Measurements from ENCODE around the gene SETDB2.

SETDB2 gene

DNA sequence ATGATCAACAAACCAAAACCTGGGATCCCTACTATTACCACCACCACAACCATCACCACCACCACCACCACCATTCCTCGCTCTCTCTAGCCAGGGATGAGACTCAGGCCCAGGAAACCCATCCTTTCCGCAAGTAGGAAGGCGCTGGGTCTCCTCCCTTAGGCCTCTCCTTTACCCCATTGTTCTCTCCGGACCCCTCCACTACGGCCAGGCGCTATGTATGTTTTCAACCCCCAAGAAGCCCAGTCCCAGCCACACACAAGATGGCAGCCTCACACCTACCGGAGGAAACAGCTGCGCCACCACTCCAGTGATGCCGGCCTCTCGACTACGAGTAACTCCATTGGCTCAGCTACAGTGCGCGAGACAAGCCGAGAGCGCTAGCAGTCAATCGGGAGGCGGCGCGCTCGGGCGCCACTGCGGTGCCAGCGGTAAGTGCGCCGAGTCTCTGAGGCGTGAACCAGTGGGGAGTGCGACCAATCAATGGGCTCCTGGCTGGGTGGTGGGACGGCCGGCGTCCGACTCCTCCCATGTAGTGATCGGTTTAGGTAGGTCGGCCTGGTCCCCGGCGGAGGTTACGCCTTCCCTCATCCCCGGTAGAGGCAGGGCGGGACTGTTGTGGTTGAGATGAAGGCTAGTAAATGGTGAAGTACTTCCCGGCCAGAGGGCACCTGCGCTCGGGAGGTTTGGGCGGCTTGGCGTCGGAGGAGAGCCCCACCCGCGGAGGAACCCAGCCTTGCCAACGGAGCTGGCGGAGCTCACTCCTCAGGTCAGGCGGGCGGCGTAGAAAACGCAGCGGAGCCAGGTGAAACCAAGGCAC lies at the start of gene SETDB2, which contains the start of gene CAB39L:
Gene SETDB2, plus strand, starts transcription at position 571 of the 820 bp plus-strand sequence. CDS start 7,620 bp downstream, outside the sequence.
Gene CAB39L, minus strand, starts transcription at position 361 of the 820 bp plus-strand sequence. CDS start 61,154 bp downstream, outside the sequence.
- DNase-seq (ENCODE audit: low read depth), result peak; percentile 99

DNA sequence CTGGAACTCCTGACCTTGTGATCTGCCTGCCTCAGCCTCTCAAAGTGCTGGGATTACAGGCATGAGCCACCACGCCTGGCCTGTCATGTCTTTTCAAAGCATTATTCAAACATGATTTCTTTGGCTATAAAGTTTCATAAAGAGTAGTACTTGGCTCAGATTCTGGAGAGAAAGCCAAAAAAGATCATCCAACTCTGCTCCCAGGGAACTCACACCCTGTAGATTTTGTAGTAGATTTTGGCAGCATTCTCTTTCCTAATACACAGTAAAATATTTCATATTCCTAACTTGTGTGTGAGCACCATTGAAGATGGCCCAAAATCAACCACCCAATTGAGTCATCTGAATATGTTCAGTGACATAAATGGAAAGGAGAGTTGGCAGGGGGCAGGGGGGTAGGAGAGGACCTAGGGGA lies 48.6 kb upstream of the SETDB2 start:
- no peak for DNase-seq (ENCODE audit: low read depth)

DNA sequence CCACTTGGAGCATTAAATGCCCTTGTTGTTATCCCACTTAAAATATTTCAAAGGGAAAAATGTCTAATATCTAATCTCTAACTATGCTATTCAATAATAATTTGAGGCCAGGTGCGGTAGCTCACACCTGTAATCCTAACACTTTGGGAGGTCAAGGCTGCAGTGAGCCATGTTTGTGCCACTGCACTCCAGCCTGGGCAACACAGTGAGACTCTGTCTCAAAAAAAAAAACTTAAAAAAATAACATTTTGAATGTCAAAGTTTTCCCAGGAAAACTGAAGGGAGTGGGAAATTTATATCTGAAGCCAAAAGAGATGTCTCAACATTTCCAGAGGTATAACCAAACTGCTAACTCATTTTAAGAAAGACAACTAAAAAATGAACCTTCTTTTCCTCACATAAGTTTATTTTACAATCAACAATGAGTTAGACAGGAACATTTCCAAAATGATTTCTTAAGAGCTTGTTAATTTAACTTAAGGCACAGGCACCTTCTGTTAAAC lies 48.1 kb upstream of the SETDB2 start:
- DNase-seq (ENCODE audit: low read depth), result no peak

GRCh38 chr13:49399801-49400472 lies 44.1 kb upstream of the SETDB2 start:
- no peak for DNase-seq (ENCODE audit: low read depth)

DNA sequence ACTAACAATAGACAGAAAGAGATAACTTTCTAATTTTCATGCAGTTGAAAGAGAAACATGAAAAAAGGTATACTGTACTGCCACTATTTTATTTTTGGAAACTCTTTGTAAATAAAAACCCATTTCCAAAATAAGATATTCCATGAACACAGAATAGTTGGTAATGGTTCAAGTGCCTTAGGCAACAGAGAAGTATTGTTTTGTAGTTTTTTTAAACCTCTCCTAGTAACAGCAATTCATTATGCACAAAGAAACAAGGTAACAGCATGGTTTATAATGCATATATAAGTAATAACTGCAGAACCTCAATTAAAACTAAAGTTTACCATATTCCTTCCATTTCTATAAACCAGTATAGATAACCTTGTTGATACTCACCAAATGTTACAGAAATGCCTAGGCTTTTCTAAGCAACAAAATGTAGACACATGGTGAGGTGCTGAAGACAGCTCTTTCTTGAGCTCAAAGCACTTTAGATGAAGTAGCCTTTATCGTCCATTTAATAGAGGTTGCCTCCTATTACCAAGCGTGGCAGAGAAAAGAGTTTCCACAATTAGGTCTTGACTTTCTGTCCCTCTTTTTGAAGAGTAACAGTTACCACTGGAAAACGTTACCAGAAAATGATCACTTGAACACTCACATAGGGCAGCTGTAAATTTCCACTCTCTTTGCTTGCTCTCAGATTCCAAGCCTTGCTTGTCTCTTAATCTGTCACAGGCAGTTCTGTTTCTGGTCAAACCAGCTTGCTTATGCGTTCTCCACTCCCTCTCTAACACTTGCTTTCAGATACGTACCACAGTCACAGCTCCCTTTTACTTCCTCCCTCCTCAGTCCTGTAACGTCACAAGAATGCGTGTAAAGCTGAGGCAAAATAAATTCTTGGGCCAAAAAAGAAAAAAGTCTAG lies 43.1 kb upstream of the SETDB2 start:
- DNase-seq (ENCODE audit: low read depth), result no peak

DNA sequence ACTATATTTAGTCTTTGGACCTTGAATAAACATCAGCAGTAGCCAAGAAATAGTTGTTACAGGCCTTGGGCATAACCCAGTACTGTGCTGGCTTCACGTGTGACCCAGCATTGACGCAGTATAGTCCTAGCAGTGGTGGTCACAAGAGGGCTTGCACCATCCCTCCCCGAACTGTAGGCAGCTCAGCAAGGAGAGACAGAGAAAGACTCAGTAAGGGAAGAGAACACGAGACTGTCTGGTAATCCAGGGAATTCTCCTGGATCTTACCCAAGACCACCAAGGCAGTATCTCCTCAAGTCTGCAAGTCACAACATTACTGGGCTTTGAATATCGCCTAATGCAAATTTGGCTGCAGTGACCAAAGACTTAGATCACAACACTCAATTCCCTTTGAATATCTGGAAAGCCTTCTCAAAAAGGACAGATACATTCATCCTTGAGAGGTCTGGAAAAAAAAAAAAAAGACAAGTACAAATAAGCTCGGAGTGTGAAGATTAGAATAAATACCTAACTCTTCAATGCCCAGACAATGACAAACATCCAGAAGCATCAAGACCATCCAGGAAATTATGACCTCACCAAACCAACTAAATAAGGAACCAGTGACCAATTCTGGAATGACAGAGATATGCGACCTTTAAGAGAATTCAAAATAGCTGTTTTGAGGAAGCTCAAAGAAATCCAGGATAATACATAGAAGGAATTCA lies 39.9 kb upstream of the SETDB2 start:
- no peak for DNase-seq (ENCODE audit: low read depth)

- no peak for DNase-seq (ENCODE audit: low read depth)
Observed at GRCh38 chr13:49404703-49405020, 39.4 kb upstream of the SETDB2 start.

GRCh38 chr13:49407068-49407467 lies 37.0 kb upstream of the SETDB2 start:
- no peak for DNase-seq (ENCODE audit: low read depth)

DNA sequence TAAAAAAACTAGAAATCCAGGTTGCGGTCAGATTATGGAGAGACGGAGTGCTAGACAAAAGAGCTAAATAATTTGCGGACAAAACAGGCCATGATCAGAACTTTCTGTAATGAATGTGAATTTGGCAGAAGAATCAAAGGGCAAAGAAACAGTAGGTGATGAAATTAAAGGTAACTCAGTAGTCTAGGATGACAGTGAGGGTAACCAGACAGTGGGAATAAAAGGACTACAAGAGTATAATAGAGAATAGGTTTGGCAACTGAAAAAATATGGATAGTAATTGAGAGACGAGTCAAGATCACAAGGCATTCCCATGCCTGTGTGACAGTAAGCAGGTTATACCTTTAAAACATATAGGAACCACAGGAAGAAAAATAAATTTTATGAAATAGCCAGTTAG lies 36.1 kb upstream of the SETDB2 start:
- no peak for DNase-seq (ENCODE audit: low read depth)

DNA sequence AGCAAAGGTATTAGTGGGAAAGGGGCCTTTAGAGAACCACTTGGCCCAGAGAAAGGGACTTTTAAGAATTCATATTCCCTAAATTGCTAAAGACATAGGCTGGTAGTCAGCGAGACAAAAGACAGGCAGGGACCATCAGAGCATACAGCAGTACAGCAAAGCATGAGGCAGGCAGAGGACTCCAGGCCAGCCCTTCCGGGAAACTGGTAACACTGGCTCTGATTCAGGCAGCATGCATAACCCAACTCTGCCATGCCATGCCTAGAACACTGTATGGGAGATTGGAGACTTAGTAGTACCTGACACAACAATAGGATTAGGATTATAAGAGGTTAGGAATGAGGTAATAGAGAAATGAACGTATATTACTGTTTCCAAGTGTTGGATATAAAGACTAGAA lies 35.1 kb upstream of the SETDB2 start:
- no peak for DNase-seq (ENCODE audit: low read depth)

GRCh38 chr13:49410006-49410405 lies 34.1 kb upstream of the SETDB2 start:
- DNase-seq (ENCODE audit: low read depth), result no peak

GRCh38 chr13:49410477-49410876 lies 33.6 kb upstream of the SETDB2 start:
- no peak for DNase-seq (ENCODE audit: low read depth)

DNA sequence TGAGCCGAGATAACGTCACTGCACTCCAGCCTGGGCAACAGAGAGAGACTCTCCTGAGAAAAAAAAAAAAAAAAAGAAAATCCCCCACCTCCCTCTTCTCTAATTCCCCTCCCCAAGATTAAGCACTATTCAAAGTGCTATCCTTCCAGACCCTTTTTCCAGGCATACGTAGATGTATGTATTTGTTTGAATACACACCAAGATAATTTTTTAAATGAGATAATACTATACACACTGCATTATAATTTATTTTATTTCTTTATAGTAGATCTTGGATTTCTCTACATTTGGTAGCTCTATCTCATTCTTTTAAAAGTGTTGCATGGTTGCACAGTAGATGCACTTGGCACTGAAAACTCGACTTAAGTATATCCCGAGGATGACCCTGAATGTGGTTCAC lies 32.7 kb upstream of the SETDB2 start:
- DNase-seq (ENCODE audit: low read depth), result no peak

DNA sequence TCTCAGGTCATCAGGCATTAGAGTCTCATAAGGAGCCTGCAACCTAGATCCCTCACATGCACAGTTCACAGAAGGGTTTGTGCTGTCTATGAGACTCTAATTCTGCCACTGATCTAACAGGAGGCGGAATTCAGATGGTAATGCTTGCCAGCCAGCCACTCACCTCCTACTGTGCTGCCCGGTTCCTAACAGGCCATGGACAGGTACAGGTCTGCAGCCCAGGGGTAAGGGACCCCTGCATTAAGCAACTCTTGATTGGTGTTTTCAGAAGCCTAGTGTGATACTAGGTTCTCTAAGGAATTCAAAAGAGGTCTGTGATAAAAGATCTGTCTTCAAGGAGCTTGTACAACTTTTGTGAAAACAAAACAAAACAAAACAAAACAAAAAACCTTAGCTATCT lies 31.3 kb upstream of the SETDB2 start:
- DNase-seq (ENCODE audit: low read depth), result no peak

DNA sequence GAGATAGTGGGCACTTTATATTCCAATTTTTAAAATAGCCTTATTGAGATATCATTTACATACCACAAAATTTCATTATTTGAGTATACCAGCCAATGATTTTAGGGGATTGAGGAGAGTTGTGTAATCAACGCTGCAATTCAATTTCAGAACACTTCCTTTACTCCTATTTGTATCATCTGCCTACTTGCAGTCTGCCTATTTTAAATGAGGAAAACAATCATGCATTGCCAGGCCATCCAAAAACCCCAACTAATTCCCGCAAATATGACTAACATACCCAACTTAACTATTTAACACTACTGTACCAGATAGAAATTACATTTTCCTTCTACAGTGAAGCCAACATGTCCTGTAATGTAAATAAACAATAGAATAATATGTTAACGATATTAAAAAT lies 26.9 kb upstream of the SETDB2 start:
- DNase-seq (ENCODE audit: low read depth), result no peak

- no peak for DNase-seq (ENCODE audit: low read depth)
Observed at GRCh38 chr13:49418206-49418605, 25.9 kb upstream of the SETDB2 start.

GRCh38 chr13:49419276-49419675 lies 24.8 kb upstream of the SETDB2 start:
- no peak for DNase-seq (ENCODE audit: low read depth)

DNA sequence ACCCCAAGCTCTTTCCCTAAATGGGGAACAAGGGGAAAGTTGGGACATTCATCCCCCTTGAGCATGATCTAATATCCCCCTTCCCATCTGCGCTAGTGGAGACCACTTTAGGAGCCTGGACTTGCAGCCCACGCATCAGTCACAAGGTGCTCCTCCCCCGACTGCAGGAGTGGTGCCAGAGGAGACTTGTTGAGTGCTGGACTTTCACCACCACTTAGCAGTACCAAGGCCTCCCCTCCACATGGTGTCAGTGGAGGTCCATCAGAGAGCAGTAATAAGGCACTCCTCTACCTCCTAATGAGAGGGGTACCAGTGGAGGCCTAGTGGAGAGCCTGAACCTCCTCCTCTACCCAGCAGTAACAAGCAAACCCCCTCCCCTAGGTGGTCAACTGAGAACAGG lies 22.7 kb upstream of the SETDB2 start:
- DNase-seq (ENCODE audit: low read depth), result no peak

DNA sequence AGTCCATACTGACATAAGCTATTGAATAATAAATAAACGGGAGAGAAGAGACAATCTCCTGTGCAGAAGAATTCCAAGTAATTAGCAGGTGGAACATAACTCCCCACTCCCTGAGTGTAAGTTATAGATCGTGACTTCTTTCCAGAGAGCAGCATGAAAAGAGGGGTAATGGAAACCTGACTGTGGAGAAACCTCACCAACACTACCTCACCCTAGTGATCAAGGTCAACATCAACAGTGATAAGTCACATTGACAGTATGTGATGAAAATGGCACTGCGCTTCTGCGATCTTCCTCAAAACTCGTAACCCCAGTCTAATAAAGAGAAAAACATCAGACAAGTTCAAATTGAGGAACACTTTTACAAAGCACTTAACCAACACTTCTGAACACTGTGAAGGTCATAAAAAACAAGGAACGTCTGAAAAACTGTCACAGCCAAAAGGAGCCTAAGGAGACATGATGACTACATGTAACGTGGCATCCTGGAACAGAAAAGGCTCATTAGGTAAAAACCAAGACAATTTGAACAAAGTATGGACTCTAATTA lies 20.0 kb upstream of the SETDB2 start:
- no peak for DNase-seq (ENCODE audit: low read depth)

GRCh38 chr13:49428041-49428763 lies 15.9 kb upstream of the SETDB2 start:
- DNase-seq (ENCODE audit: low read depth), result no peak

- DNase-seq (ENCODE audit: low read depth), result no peak
Observed at GRCh38 chr13:49429121-49429520, 15.0 kb upstream of the SETDB2 start.
